HepG2 (cell line): ENCODE results near the gene AMIGO1. TPM values are rescaled to one million over a fixed set of nuclear protein-coding genes. Genes with fewer than 3 reads are reported as not detected.

Experiments used
- AGO1 ChIP-seq: fragments of 200-400 bp; formaldehyde crosslinking; IDR thresholded peaks from 2 replicates; pipeline ENCODE4 v1.6.1; 2017; ENCODE audit warnings: mild to moderate bottlenecking, low read depth, low read length, moderate library complexity; ENCODE audit not compliant: poor library complexity, severe bottlenecking
- ARNT ChIP-seq: fragments of 450-650 bp; IDR thresholded peaks from 2 replicates; pipeline ENCODE4 v1.6.1; 2017
- GTF2F1 ChIP-seq: fragments of 150-350 bp; IDR thresholded peaks from 2 replicates; pipeline ENCODE4 v1.6.1; 2014; ENCODE audit warnings: low read length
- HMG20A ChIP-seq: IDR thresholded peaks from 2 replicates; pipeline ENCODE4 v1.6.1; 2016; ENCODE audit warnings: borderline replicate concordance
- HNRNPL ChIP-seq: fragments of 200-400 bp; formaldehyde crosslinking; IDR thresholded peaks from 2 replicates; pipeline ENCODE4 v1.6.1; 2017; ENCODE audit warnings: mild to moderate bottlenecking, low read depth, low read length
- ISX ChIP-seq: sonication (generic); formaldehyde crosslinking; conservative IDR thresholded peaks from 2 replicates; pipeline ENCODE4 v1.5.0; 2020; ENCODE audit warnings: missing genetic modification reagents
- MAF1 ChIP-seq: sonication (generic); formaldehyde crosslinking; IDR thresholded peaks from 2 replicates; pipeline ENCODE4 v1.5.0; 2020; ENCODE audit warnings: missing genetic modification reagents, borderline replicate concordance
- MIER3 ChIP-seq: IDR thresholded peaks from 2 replicates; pipeline ENCODE4 v1.6.1; 2016; ENCODE audit warnings: missing compliant biosample characterization, borderline replicate concordance
- NFE2 ChIP-seq: sonication (generic); formaldehyde crosslinking; IDR thresholded peaks from 2 replicates; pipeline ENCODE4 v1.4.0; 2020; ENCODE audit warnings: missing genetic modification reagents
- SNAPC2 ChIP-seq: sonication (generic); formaldehyde crosslinking; IDR thresholded peaks from 2 replicates; pipeline ENCODE4 v1.8.1; 2022; ENCODE audit warnings: mild to moderate bottlenecking, missing genetic modification reagents
- SRF ChIP-seq: IDR thresholded peaks from 2 replicates; pipeline ENCODE4 v1.6.1; 2011; ENCODE audit warnings: mild to moderate bottlenecking, low read depth, low read length, moderate library complexity
- TMF1 ChIP-seq: sonication (generic); formaldehyde crosslinking; IDR thresholded peaks from 2 replicates; pipeline ENCODE4 v1.8.1; 2022; ENCODE audit warnings: low read depth, missing genetic modification reagents
- ZBTB38 ChIP-seq: sonication (generic); formaldehyde crosslinking; IDR thresholded peaks from 2 replicates; pipeline ENCODE4 v1.5.1; 2020; ENCODE audit warnings: mild to moderate bottlenecking, missing genetic modification reagents
- ZEB1 ChIP-seq: IDR thresholded peaks from 2 replicates; pipeline ENCODE4 v1.6.1; 2012; ENCODE audit warnings: mild to moderate bottlenecking, low read depth, inconsistent platforms; ENCODE audit not compliant: insufficient replicate concordance
- ZNF260 ChIP-seq: sonication (generic); formaldehyde crosslinking; IDR thresholded peaks from 2 replicates; pipeline ENCODE4 v1.4.0; 2020; ENCODE audit warnings: missing genetic modification reagents, low read depth, mild to moderate bottlenecking, borderline replicate concordance
- ZNF501 ChIP-seq: sonication (generic); formaldehyde crosslinking; IDR thresholded peaks from 2 replicates; pipeline ENCODE4 v1.5.1; 2020; ENCODE audit warnings: mild to moderate bottlenecking, moderate library complexity, missing genetic modification reagents
- ZNF569 ChIP-seq: sonication (generic); formaldehyde crosslinking; IDR thresholded peaks from 2 replicates; pipeline ENCODE4 v1.5.0; 2020; ENCODE audit warnings: mild to moderate bottlenecking, missing genetic modification reagents, moderate library complexity, borderline replicate concordance
- ZNF782 ChIP-seq: sonication (generic); formaldehyde crosslinking; IDR thresholded peaks from 2 replicates; pipeline ENCODE4 v1.4.0; 2020; ENCODE audit warnings: missing genetic modification reagents, mild to moderate bottlenecking, borderline replicate concordance
- ZSCAN29 ChIP-seq: sonication (generic); formaldehyde crosslinking; conservative IDR thresholded peaks from 2 replicates; pipeline ENCODE4 v1.4.0; 2020; ENCODE audit warnings: mild to moderate bottlenecking, missing genetic modification reagents
- polyA plus RNA-seq, 8 experiments: library from polyadenylated mRNA; depleted of rRNA in 3 of 8; stranded (reverse) in 7 of 8; unstranded in 1 of 8; fragments of >200 nt; fragmentation: Illumina TruSeq in 4 of 8; extraction: Trizol in 4 of 8; gene quantifications; 2 replicates each; pipeline versions ENCODE4 v1.2.1 to v1.2.3, GENCODE V29; 2011 to 2016; ENCODE audit warnings: low read depth in 4 of 8, missing spikeins in 1 of 8, mixed read lengths in 1 of 8; ENCODE audit not compliant: insufficient read depth in 1 of 8
- total RNA-seq, 5 experiments: library from RNA; depleted of rRNA; stranded (reverse); fragments of >200 nt; fragmentation: Illumina TruSeq; extraction: Trizol; gene quantifications; 2 replicates each; pipeline ENCODE4 v1.2.3, GENCODE V29; 2016; ENCODE audit warnings: low read depth in 1 of 5
- TF ChIP-seq, protein P1 (sequence below): sonication (generic); formaldehyde crosslinking; IDR thresholded peaks from 2 replicates; pipeline ENCODE4 v1.8.0; 2022; ENCODE audit warnings: mild to moderate bottlenecking, missing genetic modification reagents
- TF ChIP-seq, protein P2 (sequence below): IDR thresholded peaks from 2 replicates; pipeline ENCODE4 v1.6.1; 2016; ENCODE audit warnings: mild to moderate bottlenecking
- TF ChIP-seq, protein P3 (sequence below): sonication (generic); formaldehyde crosslinking; conservative IDR thresholded peaks from 2 replicates; pipeline ENCODE4 v1.8.1; 2023; ENCODE audit warnings: missing genetic modification reagents
- TF ChIP-seq, protein P4 (sequence below): conservative IDR thresholded peaks from 2 replicates; pipeline ENCODE4 v1.6.1; 2018; ENCODE audit warnings: missing genetic modification reagents
- TF ChIP-seq, protein P5 (sequence below): fragments of 450-650 bp; IDR thresholded peaks from 2 replicates; pipeline ENCODE4 v1.6.1; 2017

AMIGO1 gene
- total and polyA plus RNA-seq, 2 of the 13 experiments (the other 11 are each of a cell fraction or from before 2014, with no cell fraction given), result 0.40 to 1.3 TPM

DNA sequence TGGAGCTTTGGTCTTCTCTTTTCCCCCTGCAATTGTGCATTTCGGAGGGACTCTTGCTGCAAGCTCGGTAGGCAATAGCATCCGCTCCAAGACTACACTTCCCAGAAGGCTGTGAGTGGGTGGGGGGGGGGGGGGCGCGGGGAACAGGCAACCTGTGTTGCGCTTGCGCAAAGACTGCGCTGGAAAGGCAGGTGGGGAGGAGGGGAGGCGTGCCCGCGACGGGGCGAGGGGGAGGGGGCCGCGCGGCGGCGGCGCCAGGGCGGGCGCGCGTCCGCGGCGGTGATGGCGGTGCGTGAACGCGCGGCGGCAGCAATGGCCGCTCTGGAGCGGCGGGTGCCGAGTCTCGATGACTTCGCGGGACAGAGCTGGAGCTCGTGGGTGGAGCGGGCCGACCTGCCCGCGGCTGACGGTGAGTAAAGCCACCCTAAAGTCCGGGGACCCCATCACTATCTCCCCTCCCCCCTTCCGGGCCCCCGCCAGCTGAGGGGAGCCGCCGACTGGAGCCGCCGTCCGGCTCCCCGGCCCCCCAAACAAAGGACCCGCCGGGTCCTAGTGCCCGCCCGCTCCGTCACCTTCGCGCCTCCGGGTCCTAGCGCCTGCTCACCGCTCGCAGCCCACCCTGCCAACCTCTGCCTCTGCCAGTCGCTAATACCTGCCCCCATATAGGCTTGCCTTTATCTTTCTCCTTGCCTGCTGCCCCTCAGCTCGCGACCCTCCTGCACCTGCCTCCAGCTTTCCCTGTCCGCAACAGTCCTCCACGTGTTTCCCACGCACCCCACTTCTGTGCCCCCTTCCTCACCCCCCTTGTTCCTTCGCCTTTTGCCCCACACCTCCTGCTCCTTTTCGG is 25.6 kb downstream of the AMIGO1 start, which contains the start of gene ATXN7L2 (continued):
- TF ChIP-seq, protein P1, sequence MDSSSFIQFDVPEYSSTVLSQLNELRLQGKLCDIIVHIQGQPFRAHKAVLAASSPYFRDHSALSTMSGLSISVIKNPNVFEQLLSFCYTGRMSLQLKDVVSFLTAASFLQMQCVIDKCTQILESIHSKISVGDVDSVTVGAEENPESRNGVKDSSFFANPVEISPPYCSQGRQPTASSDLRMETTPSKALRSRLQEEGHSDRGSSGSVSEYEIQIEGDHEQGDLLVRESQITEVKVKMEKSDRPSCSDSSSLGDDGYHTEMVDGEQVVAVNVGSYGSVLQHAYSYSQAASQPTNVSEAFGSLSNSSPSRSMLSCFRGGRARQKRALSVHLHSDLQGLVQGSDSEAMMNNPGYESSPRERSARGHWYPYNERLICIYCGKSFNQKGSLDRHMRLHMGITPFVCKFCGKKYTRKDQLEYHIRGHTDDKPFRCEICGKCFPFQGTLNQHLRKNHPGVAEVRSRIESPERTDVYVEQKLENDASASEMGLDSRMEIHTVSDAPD (CRISPR knock-in tag), result no peak
- TF ChIP-seq ZNF569 (CRISPR knock-in tag) (no peak), ISX (no peak), HMG20A (CRISPR knock-in tag) (no peak), SRF (no peak), TMF1 (CRISPR knock-in tag) (0 out of 2 replicates have a peak, but pooled peaks have one; percentile 48), SNAPC2 (no peak), ZEB1 (no peak), MIER3 (CRISPR knock-in tag) (peak; percentile 55; the same call in 1 of the 2 replicates), AGO1 (no peak), NFE2 (no peak), HNRNPL (0 out of 2 replicates have a peak, but pooled peaks have one; percentile 46), MAF1 (no peak), GTF2F1 (no peak), ARNT (no peak), ZNF260 (CRISPR knock-in tag) (no peak), ZBTB38 (CRISPR knock-in tag) (peak; percentile 54), ZSCAN29 (CRISPR knock-in tag) (no peak), ZNF782 (CRISPR knock-in tag) (peak; percentile 87; the same call in 1 of the 2 replicates), ZNF501 (CRISPR knock-in tag) (peak; percentile 74)
- TF ChIP-seq, protein P2, sequence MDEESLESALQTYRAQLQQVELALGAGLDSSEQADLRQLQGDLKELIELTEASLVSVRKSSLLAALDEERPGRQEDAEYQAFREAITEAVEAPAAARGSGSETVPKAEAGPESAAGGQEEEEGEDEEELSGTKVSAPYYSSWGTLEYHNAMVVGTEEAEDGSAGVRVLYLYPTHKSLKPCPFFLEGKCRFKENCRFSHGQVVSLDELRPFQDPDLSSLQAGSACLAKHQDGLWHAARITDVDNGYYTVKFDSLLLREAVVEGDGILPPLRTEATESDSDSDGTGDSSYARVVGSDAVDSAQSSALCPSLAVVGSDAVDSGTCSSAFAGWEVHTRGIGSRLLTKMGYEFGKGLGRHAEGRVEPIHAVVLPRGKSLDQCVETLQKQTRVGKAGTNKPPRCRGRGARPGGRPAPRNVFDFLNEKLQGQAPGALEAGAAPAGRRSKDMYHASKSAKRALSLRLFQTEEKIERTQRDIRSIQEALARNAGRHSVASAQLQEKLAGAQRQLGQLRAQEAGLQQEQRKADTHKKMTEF (CRISPR knock-in tag), result peak; percentile 62; the same call in 1 of the 2 replicates
- TF ChIP-seq, protein P3, sequence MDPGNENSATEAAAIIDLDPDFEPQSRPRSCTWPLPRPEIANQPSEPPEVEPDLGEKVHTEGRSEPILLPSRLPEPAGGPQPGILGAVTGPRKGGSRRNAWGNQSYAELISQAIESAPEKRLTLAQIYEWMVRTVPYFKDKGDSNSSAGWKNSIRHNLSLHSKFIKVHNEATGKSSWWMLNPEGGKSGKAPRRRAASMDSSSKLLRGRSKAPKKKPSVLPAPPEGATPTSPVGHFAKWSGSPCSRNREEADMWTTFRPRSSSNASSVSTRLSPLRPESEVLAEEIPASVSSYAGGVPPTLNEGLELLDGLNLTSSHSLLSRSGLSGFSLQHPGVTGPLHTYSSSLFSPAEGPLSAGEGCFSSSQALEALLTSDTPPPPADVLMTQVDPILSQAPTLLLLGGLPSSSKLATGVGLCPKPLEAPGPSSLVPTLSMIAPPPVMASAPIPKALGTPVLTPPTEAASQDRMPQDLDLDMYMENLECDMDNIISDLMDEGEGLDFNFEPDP (CRISPR knock-in tag), result 0 out of 2 replicates have a peak, but pooled peaks have one; percentile 74
- TF ChIP-seq, protein P4, sequence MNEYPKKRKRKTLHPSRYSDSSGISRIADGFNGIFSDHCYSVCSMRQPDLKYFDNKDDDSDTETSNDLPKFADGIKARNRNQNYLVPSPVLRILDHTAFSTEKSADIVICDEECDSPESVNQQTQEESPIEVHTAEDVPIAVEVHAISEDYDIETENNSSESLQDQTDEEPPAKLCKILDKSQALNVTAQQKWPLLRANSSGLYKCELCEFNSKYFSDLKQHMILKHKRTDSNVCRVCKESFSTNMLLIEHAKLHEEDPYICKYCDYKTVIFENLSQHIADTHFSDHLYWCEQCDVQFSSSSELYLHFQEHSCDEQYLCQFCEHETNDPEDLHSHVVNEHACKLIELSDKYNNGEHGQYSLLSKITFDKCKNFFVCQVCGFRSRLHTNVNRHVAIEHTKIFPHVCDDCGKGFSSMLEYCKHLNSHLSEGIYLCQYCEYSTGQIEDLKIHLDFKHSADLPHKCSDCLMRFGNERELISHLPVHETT (CRISPR knock-in tag), result peak; percentile 53; the same call in 1 of the 2 replicates
- TF ChIP-seq, protein P5, sequence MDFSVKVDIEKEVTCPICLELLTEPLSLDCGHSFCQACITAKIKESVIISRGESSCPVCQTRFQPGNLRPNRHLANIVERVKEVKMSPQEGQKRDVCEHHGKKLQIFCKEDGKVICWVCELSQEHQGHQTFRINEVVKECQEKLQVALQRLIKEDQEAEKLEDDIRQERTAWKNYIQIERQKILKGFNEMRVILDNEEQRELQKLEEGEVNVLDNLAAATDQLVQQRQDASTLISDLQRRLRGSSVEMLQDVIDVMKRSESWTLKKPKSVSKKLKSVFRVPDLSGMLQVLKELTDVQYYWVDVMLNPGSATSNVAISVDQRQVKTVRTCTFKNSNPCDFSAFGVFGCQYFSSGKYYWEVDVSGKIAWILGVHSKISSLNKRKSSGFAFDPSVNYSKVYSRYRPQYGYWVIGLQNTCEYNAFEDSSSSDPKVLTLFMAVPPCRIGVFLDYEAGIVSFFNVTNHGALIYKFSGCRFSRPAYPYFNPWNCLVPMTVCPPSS, result no peak
